Measurements from ENCODE around the gene DLG3. TPM values are rescaled to one million over a fixed set of nuclear protein-coding genes. Genes with fewer than 3 reads are reported as not detected.

The DLG3 gene
- total and polyA plus RNA-seq, 5 donors: 7.3 to 20.8 (median 15.1) TPM

DNA sequence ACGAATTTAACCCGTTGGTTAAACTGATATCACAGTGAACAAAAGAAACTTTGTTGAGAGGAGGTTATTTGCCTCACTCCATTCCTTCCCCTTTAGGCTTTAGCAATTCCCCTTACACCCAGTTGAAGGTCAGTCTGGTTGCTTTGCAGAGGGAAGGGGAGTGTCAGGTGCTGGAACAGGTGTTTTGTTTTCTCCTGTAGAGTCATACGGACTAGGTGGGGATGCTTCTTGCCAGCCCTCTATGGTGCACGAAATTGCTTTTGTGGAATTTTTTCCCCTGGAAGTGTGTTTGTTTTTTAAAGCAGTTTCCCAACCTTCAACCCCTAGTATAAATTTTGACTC lies 33.1 kb downstream of the DLG3 start:
- Histone ChIP-seq H3K27ac (ENCODE audit: low read length) (peak overlapping the region; percentile 68), H3K27me3 (ENCODE audit: control insufficient read depth, insufficient read depth) (no peaks in the 10 kb centered on the region), H3K9me3 (ENCODE audit: control insufficient read depth, low read length) (no peaks in the 10 kb centered on the region), H3K4me1 (ENCODE audit: control insufficient read depth, insufficient read depth, low read length) (peaks cover 13% of the 10 kb centered on the region), H3K4me3 (ENCODE audit: low read length) (no peak overlapping the region)
- ATAC-seq: no peak
- intact Hi-C loops (cut with DNase I): no loop called here
- WGBS: 36% methylated on average over 4 of the region's 4 CpGs
- DNase-seq: no peak

GRCh38 chrX:70478526-70479245 lies 34.1 kb downstream of the DLG3 start:
- WGBS: 63% methylated on average over 10 of the region's 10 CpGs
- Histone ChIP-seq H3K27ac (ENCODE audit: low read length) (peak overlapping the region; percentile 78), H3K4me1 (ENCODE audit: control insufficient read depth, insufficient read depth, low read length) (peaks cover 13% of the 10 kb centered on the region)

DNA sequence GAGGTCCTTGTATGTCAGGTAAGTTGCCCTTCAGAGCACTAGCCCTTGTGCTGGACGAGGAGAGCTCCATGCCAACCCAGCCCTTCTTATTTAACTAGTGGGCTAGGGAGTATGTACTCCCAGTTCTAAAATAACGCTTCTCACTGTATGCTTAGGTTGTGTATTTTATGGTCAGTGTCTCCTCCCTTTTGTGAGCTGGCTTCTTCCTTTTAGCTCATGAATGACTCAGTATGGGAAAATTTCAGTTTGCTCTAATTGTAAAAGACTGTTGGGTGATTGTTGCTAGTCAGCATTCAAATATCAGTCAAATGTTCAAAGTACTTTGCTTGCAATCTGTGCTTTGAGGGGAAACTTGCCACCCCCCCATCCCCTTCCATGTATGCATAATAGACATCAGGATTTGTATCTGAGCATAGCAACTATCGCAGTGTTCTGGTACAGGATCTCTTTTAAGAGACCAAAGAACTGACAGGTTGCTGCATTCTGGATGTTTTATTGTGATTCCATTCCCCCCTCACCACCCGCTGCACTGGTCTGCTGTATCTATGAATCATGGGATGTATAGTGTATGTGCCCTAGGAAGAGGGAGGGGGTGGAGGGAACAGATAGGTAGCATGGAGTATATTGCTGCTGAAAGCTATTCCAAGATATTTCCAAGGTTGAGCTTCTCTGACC lies 34.7 kb downstream of the DLG3 start:
- ATAC-seq: peak in 1 of 2 donors; percentile 31
- Histone ChIP-seq H3K27me3 (ENCODE audit: control insufficient read depth, insufficient read depth) (no peaks in the 10 kb centered on the region), H3K4me1 (ENCODE audit: control insufficient read depth, insufficient read depth, low read length) (peaks cover 13% of the 10 kb centered on the region), H3K27ac (ENCODE audit: low read length) (peak overlapping the region; percentile 97), H3K9me3 (ENCODE audit: control insufficient read depth, low read length) (no peaks in the 10 kb centered on the region), H3K4me3 (ENCODE audit: low read length) (no peak overlapping the region)
- 54% methylated on average over 4 of the region's 4 CpGs for WGBS
- DNase-seq: no peak
- intact Hi-C loops (cut with DNase I): no loop called here

More at GRCh38 chrX:70478526-70479245, 34.1 kb downstream of the DLG3 start:
- ATAC-seq: no peak
- H3K9me3 ChIP-seq (ENCODE audit: control insufficient read depth, low read length): no peaks in the 10 kb centered on the region
- intact Hi-C loops (cut with DNase I): no loop called here
- no peak for DNase-seq
- H3K4me3 ChIP-seq (ENCODE audit: low read length): no peak overlapping the region
- H3K27me3 ChIP-seq (ENCODE audit: control insufficient read depth, insufficient read depth): no peaks in the 10 kb centered on the region

DNA sequence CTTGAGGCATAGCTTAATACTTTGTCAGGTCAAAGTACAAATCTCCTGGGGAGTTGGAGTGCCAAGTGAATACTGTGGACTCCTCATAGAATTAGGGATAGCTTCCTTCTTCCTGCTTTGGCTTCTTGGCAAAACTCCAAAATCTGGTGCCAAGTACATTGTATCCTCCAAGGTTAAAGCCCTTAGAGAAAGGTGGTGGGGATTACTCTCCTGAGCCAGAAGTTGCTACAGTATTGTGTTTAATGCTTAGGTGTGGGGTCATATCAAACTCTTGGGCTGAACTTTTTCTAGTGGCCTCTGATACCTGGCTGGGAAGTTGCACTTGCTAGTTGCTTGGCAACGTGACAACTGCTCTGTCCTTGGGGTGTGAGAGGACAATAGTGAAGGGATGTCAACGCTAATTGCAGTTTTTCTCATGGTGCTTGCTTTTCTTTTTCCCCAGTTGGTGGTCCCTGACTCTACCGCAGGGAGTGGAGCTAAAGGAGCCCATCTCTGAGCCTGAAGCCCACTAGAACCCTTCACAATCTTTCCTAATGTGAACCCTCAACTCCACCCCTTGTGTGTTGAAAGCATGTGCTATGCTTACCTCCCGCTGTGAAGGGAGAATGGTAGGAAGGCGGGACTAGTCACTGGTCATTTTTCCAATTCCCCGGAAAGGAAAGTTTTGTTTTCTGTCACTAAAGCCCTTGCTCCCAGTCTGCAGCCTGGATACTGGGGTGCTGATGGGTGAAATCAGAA lies 35.5 kb downstream of the DLG3 start:
- H3K9me3 ChIP-seq (ENCODE audit: control insufficient read depth, low read length): no peaks in the 10 kb centered on the region
- intact Hi-C loops (cut with DNase I): no loop called here
- H3K4me1 ChIP-seq (ENCODE audit: control insufficient read depth, insufficient read depth, low read length): peaks cover 13% of the 10 kb centered on the region
- DNase-seq (no peak), ATAC-seq (peak; percentile 27 to 34)
- H3K27me3 ChIP-seq (ENCODE audit: control insufficient read depth, insufficient read depth): no peaks in the 10 kb centered on the region
- WGBS: 20% methylated on average over 6 of the region's 6 CpGs
- peak overlapping the region; percentile 97 for H3K27ac ChIP-seq (ENCODE audit: low read length)
- peak overlapping the region; percentile 13 for H3K4me3 ChIP-seq (ENCODE audit: low read length)

GRCh38 chrX:70480660-70481018 lies 36.0 kb downstream of the DLG3 start:
- 22% methylated on average over 9 of the region's 9 CpGs for WGBS
- Histone ChIP-seq H3K27me3 (ENCODE audit: control insufficient read depth, insufficient read depth) (no peaks in the 10 kb centered on the region), H3K4me1 (ENCODE audit: control insufficient read depth, insufficient read depth, low read length) (peaks cover 13% of the 10 kb centered on the region), H3K4me3 (ENCODE audit: low read length) (peak overlapping the region; percentile 13), H3K9me3 (ENCODE audit: control insufficient read depth, low read length) (no peaks in the 10 kb centered on the region), H3K27ac (ENCODE audit: low read length) (peak overlapping the region; percentile 97)
- DNase-seq: peak in 2 of 3 donors; percentile 24 to 61
- intact Hi-C loops (cut with DNase I): no loop called here
- ATAC-seq: peak; percentile 76 to 84

GRCh38 chrX:70481471-70482270 lies 37.0 kb downstream of the DLG3 start:
- H3K4me1 ChIP-seq (ENCODE audit: control insufficient read depth, insufficient read depth, low read length): peaks cover 13% of the 10 kb centered on the region
- H3K9me3 ChIP-seq (ENCODE audit: control insufficient read depth, low read length): no peaks in the 10 kb centered on the region
- no peak overlapping the region for H3K4me3 ChIP-seq (ENCODE audit: low read length)
- 49% methylated on average over 8 of the region's 8 CpGs for WGBS
- H3K27ac ChIP-seq (ENCODE audit: low read length): peak overlapping the region; percentile 85
- intact Hi-C loops (cut with DNase I): no loop called here
- no peaks in the 10 kb centered on the region for H3K27me3 ChIP-seq (ENCODE audit: control insufficient read depth, insufficient read depth)
- peak; percentile 19 to 30 for ATAC-seq
- no peak for DNase-seq

DNA sequence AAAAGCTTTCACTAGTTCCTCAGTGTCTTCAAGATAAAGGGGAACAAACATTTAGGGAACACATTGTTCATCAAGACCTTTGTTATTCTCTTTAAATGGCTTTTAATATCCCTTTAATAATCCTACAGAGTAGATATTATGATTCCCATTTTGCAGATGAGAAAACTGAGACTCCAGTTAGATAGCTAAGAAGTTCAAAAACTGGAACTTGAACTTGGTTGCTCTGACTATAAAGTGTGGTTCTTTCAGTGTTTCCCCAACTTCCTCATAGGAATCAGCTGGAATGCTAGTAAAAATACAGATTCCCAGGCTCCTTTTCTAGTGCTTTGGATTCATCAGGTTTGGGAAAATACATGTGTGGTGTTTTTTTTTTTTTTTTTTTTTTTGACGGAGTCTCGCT lies 37.7 kb downstream of the DLG3 start:
- no peak overlapping the region for H3K27ac ChIP-seq (ENCODE audit: low read length)
- 100% methylated on average over 2 of the region's 2 CpGs for WGBS

GRCh38 chrX:70485466-70485865 lies 40.8 kb downstream of the DLG3 start:
- H3K4me1 ChIP-seq (ENCODE audit: control insufficient read depth, insufficient read depth, low read length): peaks cover under 1% of the 10 kb centered on the region
- no peaks in the 10 kb centered on the region for H3K9me3 ChIP-seq (ENCODE audit: control insufficient read depth, low read length)
- no peak for ATAC-seq
- DNase-seq: no peak
- H3K27ac ChIP-seq (ENCODE audit: low read length): no peak overlapping the region
- WGBS: 90% methylated on average over 7 of the region's 7 CpGs
- no peaks in the 10 kb centered on the region for H3K27me3 ChIP-seq (ENCODE audit: control insufficient read depth, insufficient read depth)
- intact Hi-C loops (cut with DNase I): no loop called here
- no peak overlapping the region for H3K4me3 ChIP-seq (ENCODE audit: low read length)

More for the DNA sequence above, 37.7 kb downstream of the DLG3 start:
- intact Hi-C loops (cut with DNase I): no loop called here
- no peak overlapping the region for H3K4me3 ChIP-seq (ENCODE audit: low read length)
- H3K4me1 ChIP-seq (ENCODE audit: control insufficient read depth, insufficient read depth, low read length): peaks cover 12% of the 10 kb centered on the region
- H3K27me3 ChIP-seq (ENCODE audit: control insufficient read depth, insufficient read depth): no peaks in the 10 kb centered on the region
- ATAC-seq (no peak), DNase-seq (no peak)
- no peaks in the 10 kb centered on the region for H3K9me3 ChIP-seq (ENCODE audit: control insufficient read depth, low read length)

DNA sequence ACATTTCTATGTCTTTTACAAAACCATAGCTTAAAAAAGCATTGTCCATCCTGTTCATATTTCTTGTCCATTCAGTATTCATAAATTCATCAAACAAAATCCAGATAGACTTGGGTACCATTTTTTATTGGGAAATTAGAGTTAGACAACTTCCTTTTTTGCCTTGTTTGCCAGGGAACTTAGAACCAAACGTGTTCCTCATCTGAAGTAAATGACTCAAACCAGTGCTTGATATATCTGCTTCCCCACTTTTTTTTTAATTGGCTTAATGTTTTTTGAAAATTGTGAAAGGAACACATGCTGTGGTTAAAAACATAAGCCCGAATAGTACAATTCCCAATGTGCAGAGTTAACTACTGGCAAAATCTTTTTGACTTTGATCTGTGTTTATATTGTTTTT lies 44.2 kb downstream of the DLG3 start:
- intact Hi-C loops (cut with DNase I): no loop called here

DNA sequence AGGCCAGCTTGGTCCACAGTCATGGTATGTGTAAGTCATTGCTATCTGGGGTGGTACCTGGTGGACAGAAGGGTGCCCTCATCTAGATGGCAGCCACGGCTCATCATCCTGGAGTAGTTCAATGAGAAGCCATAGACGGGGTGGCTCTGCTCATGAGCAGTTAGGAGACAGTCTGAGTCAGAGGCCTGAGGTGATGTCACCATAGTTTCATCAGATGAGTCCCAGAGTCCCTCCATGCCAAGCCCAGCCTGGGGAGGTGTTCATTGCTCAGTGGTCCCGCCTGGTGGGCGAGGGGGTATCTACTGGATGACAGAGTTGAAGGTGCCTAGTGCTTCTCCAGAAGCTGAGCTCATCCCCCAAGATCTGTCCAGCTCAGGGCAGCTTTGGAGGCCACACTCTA lies 49.8 kb downstream of the DLG3 start:
- 90% methylated on average over 4 of the region's 4 CpGs for WGBS
- Histone ChIP-seq H3K9me3 (ENCODE audit: control insufficient read depth, low read length) (no peaks in the 10 kb centered on the region), H3K4me1 (ENCODE audit: control insufficient read depth, insufficient read depth, low read length) (peaks cover 5% of the 10 kb centered on the region), H3K27ac (ENCODE audit: low read length) (no peak overlapping the region), H3K4me3 (ENCODE audit: low read length) (no peak overlapping the region), H3K27me3 (ENCODE audit: control insufficient read depth, insufficient read depth) (no peaks in the 10 kb centered on the region)
- intact Hi-C loops (cut with DNase I): no loop called here
- ATAC-seq: peak in 1 of 2 donors; percentile 32
- no peak for DNase-seq

More for the DNA sequence above, 44.2 kb downstream of the DLG3 start:
- ATAC-seq (no peak), DNase-seq (no peak)
- Histone ChIP-seq H3K4me1 (ENCODE audit: control insufficient read depth, insufficient read depth, low read length) (no peaks in the 10 kb centered on the region), H3K4me3 (ENCODE audit: low read length) (no peak overlapping the region), H3K27me3 (ENCODE audit: control insufficient read depth, insufficient read depth) (no peaks in the 10 kb centered on the region), H3K9me3 (ENCODE audit: control insufficient read depth, low read length) (no peaks in the 10 kb centered on the region), H3K27ac (ENCODE audit: low read length) (no peak overlapping the region)
- 61% methylated on average over 2 of the region's 2 CpGs for WGBS

Measured in right cardiac atrium (tissue), 5 donors.